Epithelial cell of alveolus of lung (primary cell): ENCODE measurements around the gene TENT5D. TPM values are rescaled to one million over a fixed set of nuclear protein-coding genes. Genes with fewer than 3 reads are reported as not detected.

Source experiments
- total RNA-seq: library from RNA; depleted of rRNA; stranded (reverse); fragments of >200 nt; gene quantifications from 2 replicates; pipeline ENCODE4 v1.2.1, GENCODE V29; 2015

TENT5D gene
- total RNA-seq: not detected in 2 replicates

GRCh38 chrX:80420147-80420546 lies at the start of gene TENT5D:
Gene TENT5D (plus strand): TSS chrX:80420447. CDS start chrX:80442540, 22,093 bp downstream.

